Measurements from ENCODE around the gene EID3. TPM values are rescaled to one million over a fixed set of nuclear protein-coding genes. Genes with fewer than 3 reads are reported as not detected.

The EID3 gene
- total RNA-seq, 1 donor = 19.2 TPM

DNA sequence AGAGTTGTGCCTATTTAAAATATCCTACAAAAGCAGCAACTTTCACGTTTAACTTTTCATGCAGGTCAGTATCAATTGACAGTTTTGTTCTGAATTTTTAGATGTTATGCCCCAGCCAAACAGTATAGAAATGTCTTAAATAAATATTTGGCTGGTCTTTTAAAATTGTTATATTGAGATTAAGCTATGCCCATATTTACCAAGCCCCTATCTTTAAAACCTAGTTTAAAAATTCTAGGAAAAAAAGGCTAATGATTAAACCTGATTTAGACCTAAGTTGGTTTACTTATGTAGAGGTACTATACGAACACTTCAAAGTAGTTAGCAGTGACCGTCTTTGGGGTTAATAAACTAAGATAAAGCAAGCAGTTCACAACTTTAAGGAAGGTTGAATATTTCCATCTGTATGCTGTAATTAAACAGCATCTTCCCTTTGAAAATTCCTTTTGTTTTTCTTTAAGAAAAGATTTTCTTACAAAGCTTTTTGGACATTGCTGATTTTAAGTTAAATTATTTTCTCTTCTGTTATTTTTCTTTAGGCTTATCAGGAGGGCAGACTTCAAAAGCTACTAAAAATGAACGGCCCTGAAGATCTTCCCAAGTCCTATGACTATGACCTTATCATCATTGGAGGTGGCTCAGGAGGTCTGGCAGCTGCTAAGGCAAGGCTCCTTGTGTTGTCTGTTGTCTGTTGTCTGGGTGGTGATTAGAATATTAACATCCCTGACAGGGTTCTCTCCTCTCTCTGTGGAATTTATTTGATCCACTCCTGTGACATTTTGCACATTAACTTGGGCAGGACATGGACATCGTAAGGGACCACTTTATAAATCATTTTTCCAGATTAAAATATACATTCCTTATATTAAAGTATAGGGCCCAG is 7.5 kb downstream of the EID3 start:
- Histone ChIP-seq H3K4me2 (ENCODE audit: insufficient read depth, low read length) (no peak overlapping the region), H3K27me3 (ENCODE audit: insufficient read depth, low read length) (no peaks in the 10 kb centered on the region), H2AFZ (ENCODE audit: low read length) (no peak overlapping the region), H3K36me3 (ENCODE audit: insufficient read depth, low read length) (peaks cover 81% of the 10 kb centered on the region), H3K4me3 (ENCODE audit: insufficient read depth, low read length) (no peak overlapping the region), H4K20me1 (ENCODE audit: insufficient read depth, low read length) (peaks cover 72% of the 10 kb centered on the region), H3K9me3 (ENCODE audit: low read depth, low read length) (no peaks in the 10 kb centered on the region), H3K79me2 (ENCODE audit: insufficient read depth, low read length) (peaks cover 92% of the 10 kb centered on the region), H3K4me1 (ENCODE audit: insufficient read depth, low read length) (peaks cover 30% of the 10 kb centered on the region), H3K27ac (ENCODE audit: low read depth, low read length) (no peak overlapping the region)
- TF ChIP-seq, protein P1, sequence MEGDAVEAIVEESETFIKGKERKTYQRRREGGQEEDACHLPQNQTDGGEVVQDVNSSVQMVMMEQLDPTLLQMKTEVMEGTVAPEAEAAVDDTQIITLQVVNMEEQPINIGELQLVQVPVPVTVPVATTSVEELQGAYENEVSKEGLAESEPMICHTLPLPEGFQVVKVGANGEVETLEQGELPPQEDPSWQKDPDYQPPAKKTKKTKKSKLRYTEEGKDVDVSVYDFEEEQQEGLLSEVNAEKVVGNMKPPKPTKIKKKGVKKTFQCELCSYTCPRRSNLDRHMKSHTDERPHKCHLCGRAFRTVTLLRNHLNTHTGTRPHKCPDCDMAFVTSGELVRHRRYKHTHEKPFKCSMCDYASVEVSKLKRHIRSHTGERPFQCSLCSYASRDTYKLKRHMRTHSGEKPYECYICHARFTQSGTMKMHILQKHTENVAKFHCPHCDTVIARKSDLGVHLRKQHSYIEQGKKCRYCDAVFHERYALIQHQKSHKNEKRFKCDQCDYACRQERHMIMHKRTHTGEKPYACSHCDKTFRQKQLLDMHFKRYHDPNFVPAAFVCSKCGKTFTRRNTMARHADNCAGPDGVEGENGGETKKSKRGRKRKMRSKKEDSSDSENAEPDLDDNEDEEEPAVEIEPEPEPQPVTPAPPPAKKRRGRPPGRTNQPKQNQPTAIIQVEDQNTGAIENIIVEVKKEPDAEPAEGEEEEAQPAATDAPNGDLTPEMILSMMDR (IDR thresholded peaks at IDR 0.05; ENCODE audit: extremely low read depth, low read depth, low read length) = no peak
- no peak for DNase-seq (ENCODE audit: insufficient read length, low spot score, missing footprints)

DNA sequence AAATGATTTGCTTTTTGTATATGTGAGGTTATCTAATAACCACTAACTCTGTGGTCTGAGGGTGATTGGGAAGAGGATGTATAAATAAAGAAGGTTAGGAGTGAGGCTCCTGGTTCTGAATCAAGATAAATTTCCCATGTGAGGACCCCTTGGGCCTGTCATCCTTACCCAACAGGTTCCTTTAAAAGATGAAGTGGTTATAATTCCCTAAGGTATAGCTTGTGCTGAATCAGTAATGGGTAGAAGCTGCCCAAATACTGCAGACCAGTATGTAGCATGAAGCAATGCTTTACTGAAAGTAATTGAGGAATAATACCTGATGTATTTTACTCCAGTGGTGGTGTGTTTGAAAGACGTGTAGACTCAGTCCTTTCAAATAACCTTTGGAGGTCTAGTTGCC is 8.7 kb downstream of the EID3 start:
- peaks cover 79% of the 10 kb centered on the region for H3K36me3 ChIP-seq (ENCODE audit: insufficient read depth, low read length)
- H3K79me2 ChIP-seq (ENCODE audit: insufficient read depth, low read length) = peaks cover 88% of the 10 kb centered on the region
- H3K27ac ChIP-seq (ENCODE audit: low read depth, low read length) = no peak overlapping the region

DNA sequence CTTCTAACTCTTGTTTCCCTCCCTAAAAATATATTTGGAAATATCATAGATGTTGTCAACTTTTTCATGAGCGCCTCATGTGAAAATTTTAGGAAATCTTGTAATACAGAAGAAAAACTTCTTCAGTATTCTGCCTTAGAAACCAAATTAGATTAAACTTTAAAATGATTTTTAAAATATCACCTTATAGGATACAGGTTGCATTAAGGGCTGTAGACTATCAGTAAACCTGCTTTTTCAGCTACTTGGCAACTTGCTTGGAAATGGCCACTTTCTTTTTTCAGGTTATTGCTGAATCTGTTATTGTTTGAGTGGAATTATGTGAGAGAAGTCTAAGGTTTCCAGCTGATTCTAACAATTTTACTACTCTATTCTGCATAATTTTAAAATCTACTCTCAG is 9.1 kb downstream of the EID3 start:
- no peak for DNase-seq (ENCODE audit: insufficient read length, low spot score, missing footprints)
- peaks cover 88% of the 10 kb centered on the region for H3K79me2 ChIP-seq (ENCODE audit: insufficient read depth, low read length)
- TF ChIP-seq, protein P1 (IDR thresholded peaks at IDR 0.05; ENCODE audit: extremely low read depth, low read depth, low read length) = no peak

More for the DNA sequence above, 8.7 kb downstream of the EID3 start:
- H3K9me3 ChIP-seq (ENCODE audit: low read depth, low read length) = no peaks in the 10 kb centered on the region
- DNase-seq (ENCODE audit: insufficient read length, low spot score, missing footprints) = no peak
- TF ChIP-seq, protein P1 (IDR thresholded peaks at IDR 0.05; ENCODE audit: extremely low read depth, low read depth, low read length) = no peak
- peaks cover 60% of the 10 kb centered on the region for H4K20me1 ChIP-seq (ENCODE audit: insufficient read depth, low read length)
- no peak overlapping the region for H3K4me2 ChIP-seq (ENCODE audit: insufficient read depth, low read length)
- H3K4me1 ChIP-seq (ENCODE audit: insufficient read depth, low read length) = peaks cover 19% of the 10 kb centered on the region
- no peak overlapping the region for H2AFZ ChIP-seq (ENCODE audit: low read length)
- no peak overlapping the region for H3K4me3 ChIP-seq (ENCODE audit: insufficient read depth, low read length)
- H3K27me3 ChIP-seq (ENCODE audit: insufficient read depth, low read length) = no peaks in the 10 kb centered on the region

DNA sequence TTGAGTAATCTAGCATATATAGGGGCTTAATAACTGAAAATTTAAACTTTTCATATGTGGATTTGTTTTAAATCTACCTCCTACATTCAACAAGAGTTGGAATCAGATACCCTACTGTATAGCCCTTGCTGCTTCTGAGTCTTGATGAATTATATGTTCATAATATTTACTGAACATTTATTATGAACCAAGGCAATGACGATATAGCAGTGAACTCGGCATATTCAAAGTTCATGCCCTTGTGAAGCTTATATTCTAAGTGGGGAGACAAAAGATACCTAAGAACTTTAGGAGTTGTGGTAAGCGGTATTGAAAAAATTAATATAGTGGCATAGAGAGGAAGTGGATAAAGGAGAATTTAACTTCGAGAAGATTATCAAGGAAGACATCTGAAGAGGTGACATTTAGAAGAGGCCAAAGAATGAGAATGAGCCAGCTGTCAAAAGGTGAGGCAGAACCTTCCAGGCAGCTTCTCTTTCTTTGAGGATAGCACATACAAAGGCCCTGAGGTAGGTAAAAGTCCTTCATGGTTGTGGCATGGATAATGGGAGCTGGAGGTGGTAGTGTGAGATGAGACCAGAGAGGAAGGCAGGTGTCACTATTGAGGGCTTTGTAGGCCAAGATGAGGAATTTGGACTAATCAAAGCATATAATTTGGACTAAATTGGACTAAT is 10.2 kb downstream of the EID3 start:
- Histone ChIP-seq H3K79me2 (ENCODE audit: insufficient read depth, low read length) (peaks cover 88% of the 10 kb centered on the region), H3K27me3 (ENCODE audit: insufficient read depth, low read length) (no peaks in the 10 kb centered on the region), H3K27ac (ENCODE audit: low read depth, low read length) (peak overlapping the region; percentile 37), H3K4me2 (ENCODE audit: insufficient read depth, low read length) (no peak overlapping the region), H4K20me1 (ENCODE audit: insufficient read depth, low read length) (peaks cover 57% of the 10 kb centered on the region), H3K4me3 (ENCODE audit: insufficient read depth, low read length) (no peak overlapping the region), H2AFZ (ENCODE audit: low read length) (no peak overlapping the region), H3K9me3 (ENCODE audit: low read depth, low read length) (no peaks in the 10 kb centered on the region), H3K4me1 (ENCODE audit: insufficient read depth, low read length) (peaks cover 17% of the 10 kb centered on the region), H3K36me3 (ENCODE audit: insufficient read depth, low read length) (peaks cover 90% of the 10 kb centered on the region)
- TF ChIP-seq, protein P1 (IDR thresholded peaks at IDR 0.05; ENCODE audit: extremely low read depth, low read depth, low read length) = no peak
- DNase-seq (ENCODE audit: insufficient read length, low spot score, missing footprints) = no peak

More for the DNA sequence above, 9.1 kb downstream of the EID3 start:
- Histone ChIP-seq H3K4me3 (ENCODE audit: insufficient read depth, low read length) (no peak overlapping the region), H3K27me3 (ENCODE audit: insufficient read depth, low read length) (no peaks in the 10 kb centered on the region), H4K20me1 (ENCODE audit: insufficient read depth, low read length) (peaks cover 57% of the 10 kb centered on the region), H2AFZ (ENCODE audit: low read length) (no peak overlapping the region), H3K4me1 (ENCODE audit: insufficient read depth, low read length) (peaks cover 17% of the 10 kb centered on the region), H3K9me3 (ENCODE audit: low read depth, low read length) (no peaks in the 10 kb centered on the region), H3K36me3 (ENCODE audit: insufficient read depth, low read length) (peaks cover 79% of the 10 kb centered on the region), H3K27ac (ENCODE audit: low read depth, low read length) (no peak overlapping the region), H3K4me2 (ENCODE audit: insufficient read depth, low read length) (no peak overlapping the region)
